ENCODE measurements around the gene SLC24A2.

GRCh38 chr9:19782005-19782404, 6.8 kb downstream of the SLC24A2 start:
- TF ChIP-seq, protein P1, sequence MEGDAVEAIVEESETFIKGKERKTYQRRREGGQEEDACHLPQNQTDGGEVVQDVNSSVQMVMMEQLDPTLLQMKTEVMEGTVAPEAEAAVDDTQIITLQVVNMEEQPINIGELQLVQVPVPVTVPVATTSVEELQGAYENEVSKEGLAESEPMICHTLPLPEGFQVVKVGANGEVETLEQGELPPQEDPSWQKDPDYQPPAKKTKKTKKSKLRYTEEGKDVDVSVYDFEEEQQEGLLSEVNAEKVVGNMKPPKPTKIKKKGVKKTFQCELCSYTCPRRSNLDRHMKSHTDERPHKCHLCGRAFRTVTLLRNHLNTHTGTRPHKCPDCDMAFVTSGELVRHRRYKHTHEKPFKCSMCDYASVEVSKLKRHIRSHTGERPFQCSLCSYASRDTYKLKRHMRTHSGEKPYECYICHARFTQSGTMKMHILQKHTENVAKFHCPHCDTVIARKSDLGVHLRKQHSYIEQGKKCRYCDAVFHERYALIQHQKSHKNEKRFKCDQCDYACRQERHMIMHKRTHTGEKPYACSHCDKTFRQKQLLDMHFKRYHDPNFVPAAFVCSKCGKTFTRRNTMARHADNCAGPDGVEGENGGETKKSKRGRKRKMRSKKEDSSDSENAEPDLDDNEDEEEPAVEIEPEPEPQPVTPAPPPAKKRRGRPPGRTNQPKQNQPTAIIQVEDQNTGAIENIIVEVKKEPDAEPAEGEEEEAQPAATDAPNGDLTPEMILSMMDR (IDR thresholded peaks at IDR 0.05) = no peak
- no peak for TF ChIP-seq POLR2A (IDR thresholded peaks at IDR 0.05)
- no peak for TF ChIP-seq POLR2AphosphoS5 (IDR thresholded peaks at IDR 0.05; ENCODE audit: insufficient read depth in 1 of 2, low read depth in 1 of 2)
